Spleen (tissue), 11 donors: Measurements from ENCODE around the gene AIG1. TPM values are rescaled to one million over a fixed set of nuclear protein-coding genes. Genes with fewer than 3 reads are reported as not detected.

Experiments used
- DNase-seq: peaks from one replicate; pipeline ENCODE4 v3.0.0-alpha.2; 2020
- H3K27ac ChIP-seq, 8 donors: fragments of 200-600 bp; sonication (generic) in 7 of 8; 1 replicate in 4 of 8; 2 replicates in 4 of 8; pipeline versions ENCODE4 v1.5.0 to v1.8.0; 2016 to 2021; ENCODE audit warnings: inconsistent platforms in 4 of 8, mild to moderate bottlenecking in 4 of 8, moderate library complexity in 1 of 8
- H3K27me3 ChIP-seq, 7 donors: fragments of 200-600 bp; sonication (generic) in 6 of 7; replicated peaks in 1 of 7; 1 replicate in 4 of 7; 2 replicates in 3 of 7; pipeline versions ENCODE4 v1.5.0 to v1.8.0; 2016 to 2021; ENCODE audit warnings: inconsistent platforms in 3 of 7, mild to moderate bottlenecking in 1 of 7
- H3K36me3 ChIP-seq, 6 donors: fragments of 200-600 bp; sonication (generic) in 5 of 6; 1 replicate in 4 of 6; 2 replicates in 2 of 6; pipeline versions ENCODE4 v1.5.0 to v1.8.0; 2016 to 2021; ENCODE audit warnings: inconsistent platforms in 2 of 6
- H3K4me1 ChIP-seq, 6 donors: fragments of 200-600 bp; sonication (generic) in 5 of 6; 1 replicate in 3 of 6; 2 replicates in 3 of 6; pipeline versions ENCODE4 v1.5.0 to v1.8.0; 2016 to 2021; ENCODE audit warnings: inconsistent platforms in 3 of 6
- H3K4me3 ChIP-seq, 8 donors: fragments of 200-600 bp; sonication (generic) in 7 of 8; 1 replicate in 4 of 8; 2 replicates in 4 of 8; pipeline versions ENCODE4 v1.5.0 to v1.8.0; 2016 to 2021; ENCODE audit warnings: inconsistent platforms in 4 of 8, mild to moderate bottlenecking in 4 of 8, moderate library complexity in 2 of 8
- H3K9me3 ChIP-seq, 8 donors: fragments of 200-600 bp; sonication (generic) in 7 of 8; 1 replicate in 4 of 8; 2 replicates in 4 of 8; pipeline versions ENCODE4 v1.5.0 to v1.8.0; 2016 to 2021; ENCODE audit warnings: inconsistent platforms in 4 of 8
- CTCF ChIP-seq, 11 experiments: fragments of 200-600 bp in 7 of 11; fragments of 450-650 bp in 4 of 11; sonication (generic) in 4 of 11; IDR thresholded peaks in 8 of 11; conservative IDR thresholded peaks in 3 of 11; 1 replicate in 7 of 11; 2 replicates in 4 of 11; pipeline versions ENCODE4 v1.4.0 to v1.8.0; 2016 to 2021; ENCODE audit warnings: antibody characterized with exemption in 11 of 11, inconsistent platforms in 4 of 11, mild to moderate bottlenecking in 1 of 11
- POLR2A ChIP-seq, 3 donors: fragments of 450-650 bp; IDR thresholded peaks; one replicate each; pipeline ENCODE4 v1.5.1; 2017; ENCODE audit warnings: antibody characterized with exemption in 3 of 3, mild to moderate bottlenecking in 1 of 3
- POLR2AphosphoS5 ChIP-seq, 3 donors: sonication (generic); formaldehyde crosslinking; IDR thresholded peaks; one replicate each; pipeline ENCODE4 v1.5.1; 2017; ENCODE audit warnings: antibody characterized with exemption in 3 of 3
- WGBS, 5 donors: extraction: QIAGEN DNeasy Blood & Tissue Kit in 3 of 5; methylation state at CpG; one replicate each; pipeline versions ENCODE4 v1.1.5 to v1.1.7; 2013 to 2018; 5-methylcytosine and 5-hydroxymethylcytosine counted together
- intact Hi-C: fragments of 100-400 bp; cut with DNase I; formaldehyde crosslinking; loops from one replicate; pipeline ENCODE4 v1.15.0; 2023; ENCODE audit warnings: low total_unique reads
- polyA plus RNA-seq, 3 donors: library from polyadenylated mRNA; stranded (reverse); fragments of 200-250 nt; gene quantifications; one replicate each; pipeline ENCODE4 v1.2.1, GENCODE V29; 2013
- total RNA-seq, 7 donors: library from RNA; depleted of rRNA in 3 of 7; stranded (reverse); fragments of >200 nt in 3 of 7; fragmentation: NEBNext Ultra II Directional in 4 of 7; extraction: Animal tissue kit (Norgen Biotek cat#: 25700) in 4 of 7; gene quantifications; one replicate each; pipeline versions ENCODE4 v1.1.0 to v1.2.1, GENCODE V29; 2016 to 2021
- donor health status: healthy with polysubstance abuse.
- donor health status: DM: no; HTN: no; CAD: no; lungs with moderate emphysema.
- donor health status: DM: no; HTN: no; CAD: no.
- donor health status: Bipolar disorder and iron deficiency.
- donor health status: healthy.
- donor health status: DM: no; HTN: no; CAD: no.
- donor health status: DM: yes; HTN: yes; CAD: no.

AIG1 gene
- total and polyA plus RNA-seq, 10 donors: 14.3 to 38.0 (median 27.9) TPM

- Histone ChIP-seq H3K27ac (no peak overlapping the region), H3K4me1 (no peaks in the 10 kb centered on the region), H3K27me3 (no peaks in the 10 kb centered on the region), H3K9me3 (no peaks in the 10 kb centered on the region), H3K4me3 (no peak overlapping the region), H3K36me3 (no peaks in the 10 kb centered on the region)
- TF ChIP-seq POLR2A (IDR thresholded peaks at IDR 0.05) (no peak), POLR2AphosphoS5 (IDR thresholded peaks at IDR 0.05) (no peak), CTCF (IDR thresholded peaks at IDR 0.05 in 8 of 11, conservative IDR thresholded peaks at IDR 0.05 in 3 of 11) (no peak)
- intact Hi-C loops: no loop called here
- WGBS, 5 donors: 85 to 92% (median 86%) methylated on average over 3 of the region's 3 CpGs
- DNase-seq: no peak
Measured at GRCh38 chr6:143390278-143390677, 329.6 kb downstream of the AIG1 start.

Other genes starting within 250 kb of the AIG1 start
- 10 to 100 TPM; 26.8 to 41.3 (median 32.7) TPM for gene HIVEP2, start 115.7 kb upstream of the AIG1 start, total RNA-seq
- 1 to 10 TPM; 2.5 to 3.2 (median 3.0) TPM for gene HIVEP2, start 115.7 kb upstream of the AIG1 start, polyA plus RNA-seq